GM12891 (cell line): ENCODE data around the gene SMTNL1.

Source experiments
- PAX5 ChIP-seq: IDR thresholded peaks from 2 replicates; pipeline ENCODE4 v1.6.1; 2011; ENCODE audit warnings: low read length, moderate library complexity, mild to moderate bottlenecking; ENCODE audit not compliant: insufficient read depth, severe bottlenecking
- POLR2A ChIP-seq: IDR thresholded peaks from 2 replicates; pipeline ENCODE4 v1.6.1; 2011; ENCODE audit warnings: low read depth, low read length, control low read depth
- POLR2AphosphoS5 ChIP-seq: IDR thresholded peaks from 2 replicates; pipeline ENCODE4 v1.6.1; 2011; ENCODE audit warnings: low read depth, low read length, control low read depth
- SPI1 ChIP-seq: IDR thresholded peaks from 2 replicates; pipeline ENCODE4 v1.6.1; 2011; ENCODE audit warnings: low read depth, low read length, control low read depth
- TAF1 ChIP-seq: IDR thresholded peaks from 2 replicates; pipeline ENCODE4 v1.6.1; 2011; ENCODE audit warnings: low read depth, low read length, control low read depth

GRCh38 chr11:57584341-57584740 is 46.9 kb downstream of the SMTNL1 start:
- TF ChIP-seq POLR2AphosphoS5 (no peak), POLR2A (no peak), TAF1 (no peak), PAX5 (no peak), SPI1 (no peak)
